CD14-positive monocyte (primary cell): Measurements from ENCODE around the gene E2F4. TPM values are rescaled to one million over a fixed set of nuclear protein-coding genes. Genes with fewer than 3 reads are reported as not detected.

Experiments
- DNase-seq, 3 donors: peaks; one replicate each; pipeline ENCODE4 v3.0.0-alpha.2; 2011 to 2022
- H2AFZ ChIP-seq: 2 replicates; pipeline ENCODE4 v1.6.0; 2012; ENCODE audit warnings: mild to moderate bottlenecking, low read depth, low read length, inconsistent platforms; ENCODE audit not compliant: insufficient read depth, poor library complexity, severe bottlenecking
- H3K27ac ChIP-seq, 2 donors: 1 replicate in 1 of 2; 2 replicates in 1 of 2; pipeline ENCODE4 v1.5.1; 2012 to 2013; ENCODE audit warnings: low read length in 2 of 2, control low read depth in 1 of 2, inconsistent platforms in 1 of 2, low read depth in 1 of 2, mild to moderate bottlenecking in 1 of 2
- H3K27me3 ChIP-seq, 2 donors: one replicate each; pipeline versions ENCODE4 v1.6.0 to v1.6.1; 2011 to 2013; ENCODE audit warnings: low read length in 2 of 2; ENCODE audit not compliant: control insufficient read depth in 2 of 2, insufficient read depth in 2 of 2
- H3K36me3 ChIP-seq, 2 donors: replicated peaks in 1 of 2; 1 replicate in 1 of 2; 2 replicates in 1 of 2; pipeline versions ENCODE4 v1.5.1 to v1.6.1; 2012 to 2013; ENCODE audit warnings: low read length in 2 of 2, control low read depth in 1 of 2, inconsistent platforms in 1 of 2, mild to moderate bottlenecking in 1 of 2; ENCODE audit not compliant: insufficient read depth in 2 of 2, control insufficient read depth in 1 of 2
- H3K4me1 ChIP-seq, 2 donors: 1 replicate in 1 of 2; 2 replicates in 1 of 2; pipeline versions ENCODE4 v1.5.1 to v1.6.1; 2012 to 2013; ENCODE audit warnings: low read length in 2 of 2, control low read depth in 1 of 2, inconsistent platforms in 1 of 2, mild to moderate bottlenecking in 1 of 2, moderate library complexity in 1 of 2; ENCODE audit not compliant: insufficient read depth in 2 of 2, control insufficient read depth in 1 of 2
- H3K4me2 ChIP-seq: replicated peaks from 2 replicates; pipeline ENCODE3; 2012; ENCODE audit warnings: low read length, moderate library complexity, mild to moderate bottlenecking; ENCODE audit not compliant: poor library complexity, severe bottlenecking; ENCODE audit errors: extremely low read depth
- H3K4me3 ChIP-seq, 3 experiments: fragments of 200-600 bp in 1 of 3; sonication (generic) in 1 of 3; replicated peaks in 1 of 3; 1 replicate in 2 of 3; 2 replicates in 1 of 3; pipeline ENCODE4 v1.5.1; 2011 to 2013; ENCODE audit warnings: low read length in 3 of 3, mild to moderate bottlenecking in 3 of 3, control low read depth in 2 of 3, low read depth in 2 of 3, inconsistent platforms in 1 of 3, moderate library complexity in 1 of 3
- H3K79me2 ChIP-seq: 2 replicates; pipeline ENCODE4 v1.6.0; 2012; ENCODE audit warnings: mild to moderate bottlenecking, control low read depth, inconsistent platforms, low read length, moderate library complexity; ENCODE audit not compliant: insufficient read depth
- H3K9ac ChIP-seq: 2 replicates; pipeline ENCODE4 v1.6.0; 2017; ENCODE audit warnings: low read length, mild to moderate bottlenecking; ENCODE audit not compliant: insufficient read depth, poor library complexity, severe bottlenecking
- H3K9me3 ChIP-seq, 2 donors: replicated peaks in 1 of 2; 1 replicate in 1 of 2; 2 replicates in 1 of 2; pipeline versions ENCODE4 v1.5.1 to v1.6.1; 2012 to 2013; ENCODE audit warnings: low read length in 2 of 2, control low read depth in 1 of 2; ENCODE audit not compliant: control insufficient read depth in 1 of 2, insufficient read depth in 1 of 2
- H4K20me1 ChIP-seq: 2 replicates; pipeline ENCODE4 v1.6.0; 2012; ENCODE audit warnings: mild to moderate bottlenecking, low read length, control low read depth, moderate library complexity; ENCODE audit not compliant: insufficient read depth
- H3K27ac Mint-ChIP-seq, 7 donors: one replicate each; pipeline ENCODE4 v1.8.0; 2020; ENCODE audit warnings: mild to moderate bottlenecking in 7 of 7, mixed read lengths in 7 of 7, moderate library complexity in 6 of 7, inconsistent platforms in 2 of 7
- H3K27me3 Mint-ChIP-seq, 3 donors: one replicate each; pipeline ENCODE4 v1.8.0; 2021 to 2022; ENCODE audit warnings: low read depth in 3 of 3, mild to moderate bottlenecking in 3 of 3, mixed read lengths in 3 of 3, moderate library complexity in 3 of 3, inconsistent platforms in 1 of 3
- H3K36me3 Mint-ChIP-seq, 2 donors: one replicate each; pipeline ENCODE4 v1.8.0; 2020; ENCODE audit warnings: mixed read lengths in 2 of 2, inconsistent platforms in 1 of 2, mild to moderate bottlenecking in 1 of 2
- H3K4me1 Mint-ChIP-seq: one replicate; pipeline ENCODE4 v1.8.0; 2020; ENCODE audit warnings: mild to moderate bottlenecking, mixed read lengths
- H3K4me3 Mint-ChIP-seq, 2 donors: one replicate each; pipeline ENCODE4 v1.8.0; 2020; ENCODE audit warnings: mild to moderate bottlenecking in 2 of 2, mixed read lengths in 2 of 2, moderate library complexity in 1 of 2
- H3K9me3 Mint-ChIP-seq, 7 donors: one replicate each; pipeline ENCODE4 v1.8.0; 2020 to 2022; ENCODE audit warnings: mixed read lengths in 7 of 7, mild to moderate bottlenecking in 6 of 7, moderate library complexity in 6 of 7, inconsistent platforms in 2 of 7
- CTCF ChIP-seq: fragments of 200-600 bp; IDR thresholded peaks from one replicate; pipeline ENCODE4 v1.8.0; 2022; ENCODE audit warnings: antibody characterized with exemption, mild to moderate bottlenecking
- WGBS: methylation state at CpG from one replicate; pipeline ENCODE4 v1.1.5; 2013; ENCODE audit warnings: missing lambda C conversion rate; ENCODE audit not compliant: insufficient coverage; 5-methylcytosine and 5-hydroxymethylcytosine counted together
- intact Hi-C, 2 donors: fragments of 100-400 bp; cut with micrococcal nuclease; formaldehyde crosslinking; loops; one replicate each; pipeline versions ENCODE4 v1.15.0 to v1.15.1; 2023
- polyA plus RNA-seq, 3 donors: library from polyadenylated mRNA; depleted of rRNA in 1 of 3; unstranded in 2 of 3; stranded (reverse) in 1 of 3; fragments of 300-500 nt in 2 of 3; fragments of >200 nt in 1 of 3; fragmentation: Illumina TruSeq in 2 of 3; gene quantifications; 1 replicate in 2 of 3; 2 replicates in 1 of 3; pipeline ENCODE4 v1.2.3, GENCODE V29; 2012 to 2021

E2F4 gene
- polyA plus RNA-seq, 3 donors: 53.1 to 191 (median 61.5) TPM

GRCh38 chr16:67216612-67217490, 24.9 kb downstream of the E2F4 start:
- H3K9me3 Mint-ChIP-seq: peaks cover 0 to 2% (median 0%) of the 10 kb centered on the region in 7 donors
- peaks cover 5 to 9% of the 10 kb centered on the region in 2 donors for H3K36me3 Mint-ChIP-seq
- Histone ChIP-seq H3K36me3 (no peaks in the 10 kb centered on the region), H4K20me1 (no peaks in the 10 kb centered on the region), H3K27me3 (no peaks in the 10 kb centered on the region), H3K4me1 (peaks cover 19 to 21% of the 10 kb centered on the region in 2 donors), H2AFZ (peak overlapping the region; percentile 54), H3K27ac (peak overlapping the region; percentile 13 to 14), H3K79me2 (no peaks in the 10 kb centered on the region), H3K4me2 (peak overlapping the region; percentile 39), H3K9ac (no peak overlapping the region), H3K4me3 (peak overlapping the region in 1 of 3 experiments; percentile 28), H3K9me3 (no peaks in the 10 kb centered on the region)
- no peak for TF ChIP-seq CTCF
- intact Hi-C loops: no loop called here
- DNase-seq: peak; percentile 44 to 62 (median 50)
- peaks cover 0 to 6% (median 3%) of the 10 kb centered on the region in 3 donors for H3K27me3 Mint-ChIP-seq
- peak overlapping the region; percentile 18 to 80 for H3K4me3 Mint-ChIP-seq
- WGBS: 33% methylated on average over 14 of the region's 18 CpGs
- H3K4me1 Mint-ChIP-seq: peaks cover 32% of the 10 kb centered on the region
- peak overlapping the region in 5 of 7 donors; percentile 62 to 86 (median 75) for H3K27ac Mint-ChIP-seq

GRCh38 chr16:67223992-67224391, 32.0 kb downstream of the E2F4 start:
- no peak for TF ChIP-seq CTCF
- H3K27me3 ChIP-seq: no peaks in the 10 kb centered on the region
- H4K20me1 ChIP-seq: peaks cover 17% of the 10 kb centered on the region
- H3K9ac ChIP-seq: no peak overlapping the region
- Mint-ChIP-seq H3K36me3 (peaks cover 12 to 13% of the 10 kb centered on the region in 2 donors), H3K4me1 (peaks cover 26% of the 10 kb centered on the region), H3K27me3 (peaks cover 0 to 1% (median 0%) of the 10 kb centered on the region in 3 donors), H3K27ac (no peak overlapping the region), H3K4me3 (no peak overlapping the region), H3K9me3 (peaks cover 0 to 5% (median 1%) of the 10 kb centered on the region in 7 donors)
- peaks cover 17 to 23% of the 10 kb centered on the region in 2 donors for H3K4me1 ChIP-seq
- H3K79me2 ChIP-seq: peaks cover 25% of the 10 kb centered on the region
- H3K9me3 ChIP-seq: no peaks in the 10 kb centered on the region
- DNase-seq: no peak
- H2AFZ ChIP-seq: no peak overlapping the region
- WGBS: no CpG with 5 or more reads among the region's 3 CpGs
- H3K4me2 ChIP-seq: no peak overlapping the region
- no peak overlapping the region for H3K27ac ChIP-seq
- intact Hi-C loops: no loop called here
- H3K36me3 ChIP-seq: peaks cover 9 to 11% of the 10 kb centered on the region in 2 donors
- no peak overlapping the region for H3K4me3 ChIP-seq
